Right lung (tissue), 5 donors: Measurements from ENCODE around the gene IL17RB. TPM values are rescaled to one million over a fixed set of nuclear protein-coding genes. Genes with fewer than 3 reads are reported as not detected.

Experiments used
- DNase-seq, 2 donors: peaks; one replicate each; pipeline ENCODE4 v3.0.0-alpha.2; 2013
- polyA plus RNA-seq, 5 donors: library from polyadenylated mRNA; unstranded; fragments of 120-200 nt; gene quantifications; one replicate each; pipeline versions ENCODE4 v1.2.1 to v1.2.3, GENCODE V29; 2013; ENCODE audit warnings: inconsistent platforms in 1 of 5, low replicate concordance in 1 of 5; ENCODE audit not compliant: insufficient read length in 5 of 5, insufficient read depth in 1 of 5

Gene IL17RB
- polyA plus RNA-seq, 5 donors, result 9.5 to 13.3 (median 11.7) TPM

- no peak for DNase-seq
These were observed 20.3 kb upstream of the IL17RB start for GRCh38 chr3:53826048-53826447.

- DNase-seq, result no peak
These were observed 17.8 kb upstream of the IL17RB start for GRCh38 chr3:53828581-53828980.

GRCh38 chr3:53829605-53830004 lies 16.8 kb upstream of the IL17RB start:
- no peak for DNase-seq

- DNase-seq, result no peak
These were observed 15.4 kb upstream of the IL17RB start for GRCh38 chr3:53830944-53831343.

- no peak for DNase-seq
These were observed 13.2 kb upstream of the IL17RB start for GRCh38 chr3:53833053-53833645.

- no peak for DNase-seq
These were observed 12.7 kb upstream of the IL17RB start for GRCh38 chr3:53833700-53834099.

GRCh38 chr3:53834429-53835095 lies 11.8 kb upstream of the IL17RB start:
- no peak for DNase-seq

GRCh38 chr3:53835257-53835656 lies 11.1 kb upstream of the IL17RB start:
- no peak for DNase-seq

- DNase-seq, result no peak
These were observed 10.1 kb upstream of the IL17RB start for GRCh38 chr3:53836084-53836872.

GRCh38 chr3:53837331-53837730 lies 9.0 kb upstream of the IL17RB start:
- no peak for DNase-seq

GRCh38 chr3:53841296-53841695 lies 5.1 kb upstream of the IL17RB start:
- no peak for DNase-seq

GRCh38 chr3:53842436-53843194 lies 3.8 kb upstream of the IL17RB start:
- peak; percentile 32 to 42 for DNase-seq

GRCh38 chr3:53843195-53844177 lies 2.9 kb upstream of the IL17RB start:
- DNase-seq, result no peak

- DNase-seq, result no peak
These were observed 1.9 kb upstream of the IL17RB start for GRCh38 chr3:53844262-53845102.

- DNase-seq, result peak; percentile 50 to 51
These were observed 1.1 kb upstream of the IL17RB start for GRCh38 chr3:53845103-53845880.

- no peak for DNase-seq
These were observed 561 bp upstream of the IL17RB start for GRCh38 chr3:53845881-53846133.

GRCh38 chr3:53846851-53847155 lies 435 bp downstream of the IL17RB start:
- DNase-seq, result no peak

- no peak for DNase-seq
These were observed 3.5 kb downstream of the IL17RB start for GRCh38 chr3:53849916-53850315.

GRCh38 chr3:53850895-53851294 lies 4.5 kb downstream of the IL17RB start:
- peak; percentile 38 to 51 for DNase-seq

GRCh38 chr3:53856964-53857363 lies 10.6 kb downstream of the IL17RB start:
- no peak for DNase-seq
